ENCODE data around the gene SMIM35.
"Not testable (repeated sequence)": the region's sequence is repeated elsewhere in the genome, so short reads cannot be mapped to it uniquely, and the experiment has no call there.

SMIM35 gene

DNA sequence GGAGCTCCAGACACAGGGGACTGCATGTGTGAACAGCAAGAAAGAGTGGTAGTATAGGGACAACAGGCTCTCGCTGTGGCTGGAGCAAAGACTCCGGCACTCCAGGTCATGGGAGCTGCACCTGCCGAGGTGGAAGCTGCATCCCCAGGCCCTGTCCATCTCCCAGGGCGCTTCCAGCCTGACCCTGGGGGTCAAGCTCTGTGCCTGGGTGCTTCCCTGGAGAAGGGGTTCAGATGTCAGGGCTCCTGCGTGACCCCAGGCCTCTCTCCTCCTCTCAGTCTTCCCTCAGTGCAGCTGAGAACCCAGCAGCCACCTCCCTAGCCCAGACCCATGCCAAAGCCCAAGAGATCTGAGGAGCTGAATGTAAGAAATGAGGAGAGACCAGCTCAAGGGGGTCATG lies 6.5 kb downstream of the SMIM35 start:
- DNase-seq (ENCODE audit: low spot score): no peak

DNA sequence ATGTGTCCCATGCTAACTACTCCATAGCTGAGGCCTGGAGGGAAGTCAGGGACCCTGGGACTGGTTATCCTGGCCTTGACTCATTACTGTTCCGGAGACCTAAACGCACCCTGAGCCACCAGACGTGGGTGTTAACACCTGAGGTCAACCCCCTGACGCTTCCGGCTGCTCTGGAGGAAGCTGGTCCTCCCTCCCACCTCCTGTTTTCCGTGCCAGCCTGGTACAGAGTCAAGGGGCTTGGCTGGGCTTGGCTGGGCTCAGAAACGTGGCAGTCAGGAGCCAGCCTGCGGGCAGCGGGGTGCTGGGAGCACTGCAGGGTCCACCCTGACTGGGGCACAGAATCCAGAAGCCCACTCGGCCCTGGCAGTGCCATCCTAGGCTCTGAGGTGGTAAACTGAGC lies 7.3 kb downstream of the SMIM35 start:
- no peak for DNase-seq (ENCODE audit: low spot score)

DNA sequence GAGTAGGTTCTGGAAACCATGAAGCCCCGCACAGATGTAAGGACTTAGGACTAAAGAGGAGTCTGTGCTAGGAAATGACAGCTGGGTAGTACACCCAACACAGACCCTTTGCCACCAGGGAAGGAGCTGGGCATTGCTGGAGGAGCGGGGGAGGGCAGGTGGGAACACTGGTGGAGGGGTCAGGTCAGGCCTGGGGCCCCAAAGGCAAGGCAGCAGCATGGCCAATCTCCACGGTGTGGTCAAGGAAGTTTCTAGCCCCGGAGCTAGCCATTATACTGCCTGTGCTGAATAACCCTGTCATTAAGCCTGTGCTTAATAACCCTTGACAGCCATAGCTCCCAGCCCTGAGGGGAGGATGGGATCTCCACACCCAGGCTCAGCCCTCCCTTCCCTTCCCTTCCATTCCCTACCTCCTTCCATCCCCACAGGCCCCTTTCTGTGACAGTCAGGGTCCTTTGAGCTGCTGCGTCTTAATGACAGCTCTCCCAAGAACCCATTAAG lies 7.8 kb downstream of the SMIM35 start:
- no peak for DNase-seq (ENCODE audit: low spot score)

DNA sequence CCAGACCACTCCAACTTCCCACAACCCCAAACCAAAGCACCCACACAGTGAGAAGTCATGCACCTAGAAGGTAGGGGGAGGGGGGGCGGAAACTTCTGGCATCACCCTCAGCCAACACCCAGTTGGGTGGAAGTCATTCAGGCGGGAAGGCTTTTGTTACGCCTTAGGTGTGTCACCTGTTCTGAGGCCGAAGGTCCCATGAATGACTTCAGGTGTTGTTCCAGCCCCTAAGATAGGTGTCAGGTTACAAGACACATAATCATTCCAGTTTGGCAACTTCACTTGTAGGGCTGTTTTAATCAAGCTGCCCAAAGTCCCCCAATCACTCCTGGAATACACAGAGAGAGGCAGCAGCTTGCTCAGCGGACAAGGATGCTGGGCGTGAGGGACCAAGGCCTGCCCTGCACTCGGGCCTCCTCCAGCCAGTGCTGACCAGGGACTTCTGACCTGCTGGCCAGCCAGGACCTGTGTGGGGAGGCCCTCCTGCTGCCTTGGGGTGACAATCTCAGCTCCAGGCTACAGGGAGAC lies 9.9 kb downstream of the SMIM35 start, which contains the start of gene TMPRSS4:
TSS of gene TMPRSS4 (plus strand) at position 325 of the 528 bp plus-strand sequence. CDS start 225 bp downstream, outside the sequence.
- DNase-seq (ENCODE audit: low spot score): no peak

DNA sequence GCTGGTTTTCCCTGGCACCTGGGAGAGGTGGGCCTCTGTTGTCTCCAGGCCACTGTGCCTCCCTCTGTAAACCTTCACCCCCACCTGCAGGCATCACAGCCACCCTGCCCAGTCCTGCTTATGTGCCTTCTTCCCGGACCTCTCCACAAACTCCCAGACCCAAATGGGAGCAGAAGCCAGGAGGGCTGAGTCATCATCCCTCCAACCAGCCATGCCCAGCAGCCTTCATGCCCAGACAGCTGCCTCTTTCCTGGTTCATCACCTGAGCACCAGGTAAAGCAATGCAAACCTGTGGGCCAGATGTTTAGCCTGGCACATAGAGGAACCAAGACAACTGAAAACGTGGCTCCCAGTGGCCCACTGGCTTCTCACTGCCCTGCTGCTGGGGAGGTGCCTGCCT lies 12.0 kb downstream of the SMIM35 start:
- no peak for DNase-seq (ENCODE audit: low spot score)

DNA sequence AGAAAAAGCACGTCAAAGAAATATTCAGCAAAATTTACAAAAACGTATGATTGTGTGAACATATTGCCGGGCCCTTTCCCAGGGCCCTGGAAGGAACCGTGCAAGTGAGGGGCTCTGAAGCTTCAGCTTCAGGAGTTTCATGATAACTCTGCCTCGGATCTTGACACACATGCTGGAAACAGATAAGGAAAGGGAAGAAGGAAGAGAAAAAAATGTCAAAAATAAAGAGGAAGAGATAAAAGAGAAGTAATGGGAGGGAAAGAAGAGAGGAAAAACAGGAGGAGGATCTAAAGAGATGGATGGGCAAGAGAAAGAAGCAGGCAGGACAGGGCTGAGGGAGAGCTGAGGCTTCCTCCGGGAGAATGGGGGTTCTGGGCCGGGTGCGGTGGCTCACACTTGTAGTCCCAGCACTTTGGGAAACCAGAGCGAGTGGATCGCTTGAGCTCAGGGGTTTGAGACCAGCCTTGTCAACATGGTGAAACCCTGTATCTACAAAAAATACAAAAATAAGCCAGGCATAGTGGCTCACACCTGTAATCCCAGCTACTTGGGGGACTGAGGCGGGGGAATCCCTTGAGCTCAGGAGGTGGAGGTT lies 12.6 kb downstream of the SMIM35 start:
- DNase-seq (ENCODE audit: low spot score): no peak

DNA sequence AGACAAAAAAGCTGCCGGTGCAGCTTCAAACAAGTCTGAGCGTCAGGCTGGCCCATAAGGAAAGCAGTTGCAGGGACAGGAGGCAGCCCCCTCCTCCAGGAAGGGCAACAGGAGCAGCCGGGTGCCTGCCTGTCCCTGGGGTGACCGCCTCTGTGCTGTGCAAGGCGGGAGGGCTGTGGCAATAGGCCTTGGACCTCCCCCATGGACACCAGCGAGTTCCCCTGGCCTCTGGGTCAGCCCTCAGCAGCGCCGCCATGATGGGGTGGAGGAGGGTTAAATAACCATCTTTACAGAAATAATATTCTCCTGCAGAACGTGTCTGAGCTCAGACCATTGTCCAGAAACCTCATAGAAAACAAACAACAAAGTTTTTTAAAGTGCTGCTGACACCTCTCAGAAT lies 13.2 kb downstream of the SMIM35 start:
- DNase-seq (ENCODE audit: low spot score): no peak

DNA sequence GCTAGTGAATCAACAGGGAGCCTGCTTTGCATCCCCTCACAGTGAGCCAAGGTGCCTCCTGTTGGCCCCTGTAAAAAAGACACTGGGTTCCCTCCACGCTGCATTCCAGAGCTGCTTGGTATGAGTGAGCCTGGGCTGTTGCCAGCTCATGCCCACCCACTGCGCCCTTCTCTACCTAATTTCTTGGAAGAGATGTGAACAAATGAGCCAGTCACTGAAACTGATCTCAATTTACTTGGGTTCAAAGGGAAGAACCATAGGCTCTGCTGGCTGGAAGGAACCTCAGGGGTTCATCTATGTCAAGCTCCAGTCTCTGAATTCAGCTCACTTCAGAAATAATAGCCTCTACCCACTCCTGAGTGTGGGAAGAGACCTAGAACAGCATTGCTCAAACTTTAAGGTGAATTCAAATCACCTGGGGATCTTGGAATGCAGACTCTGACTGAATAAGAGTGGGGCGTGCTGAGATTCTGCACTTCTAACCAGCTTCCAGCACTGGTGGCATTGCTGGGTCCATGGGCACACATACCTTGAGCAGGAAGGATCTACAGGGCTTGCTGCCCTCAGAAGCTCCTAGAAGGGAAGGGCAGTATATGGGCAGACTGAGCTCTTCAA lies 15.2 kb downstream of the SMIM35 start:
- no peak for DNase-seq (ENCODE audit: low spot score)

DNA sequence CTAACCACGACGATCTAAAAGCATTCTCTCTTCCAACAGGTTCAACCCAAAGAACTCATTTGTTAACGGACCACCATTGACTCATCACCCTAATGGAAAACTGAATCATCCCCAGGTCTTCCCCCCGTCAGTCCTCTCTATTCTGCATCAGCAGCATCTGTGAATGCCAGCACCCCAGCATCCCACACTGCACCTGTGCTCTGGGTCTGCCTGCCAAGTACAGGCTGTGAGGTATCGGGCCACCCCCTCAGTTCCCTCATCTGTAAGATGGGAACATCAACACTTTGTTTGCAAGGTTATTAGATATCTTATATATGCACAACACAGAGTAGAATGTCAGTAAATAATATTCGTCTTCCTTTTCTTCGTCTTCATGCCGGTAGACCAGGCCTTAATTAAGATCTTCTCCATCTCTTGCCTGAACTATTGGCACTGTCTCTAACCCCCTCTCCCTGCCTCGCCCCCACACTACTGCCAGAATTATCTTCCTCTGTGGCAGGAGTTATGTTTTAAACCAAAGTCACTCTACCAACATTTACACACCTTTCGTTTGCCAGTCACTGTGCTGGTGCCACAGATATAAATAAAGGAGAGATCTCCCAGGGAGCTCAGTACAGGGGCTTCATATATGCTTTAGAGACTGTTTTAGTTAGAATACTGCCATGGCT lies 17.7 kb downstream of the SMIM35 start:
- no peak for DNase-seq (ENCODE audit: low spot score)

DNA sequence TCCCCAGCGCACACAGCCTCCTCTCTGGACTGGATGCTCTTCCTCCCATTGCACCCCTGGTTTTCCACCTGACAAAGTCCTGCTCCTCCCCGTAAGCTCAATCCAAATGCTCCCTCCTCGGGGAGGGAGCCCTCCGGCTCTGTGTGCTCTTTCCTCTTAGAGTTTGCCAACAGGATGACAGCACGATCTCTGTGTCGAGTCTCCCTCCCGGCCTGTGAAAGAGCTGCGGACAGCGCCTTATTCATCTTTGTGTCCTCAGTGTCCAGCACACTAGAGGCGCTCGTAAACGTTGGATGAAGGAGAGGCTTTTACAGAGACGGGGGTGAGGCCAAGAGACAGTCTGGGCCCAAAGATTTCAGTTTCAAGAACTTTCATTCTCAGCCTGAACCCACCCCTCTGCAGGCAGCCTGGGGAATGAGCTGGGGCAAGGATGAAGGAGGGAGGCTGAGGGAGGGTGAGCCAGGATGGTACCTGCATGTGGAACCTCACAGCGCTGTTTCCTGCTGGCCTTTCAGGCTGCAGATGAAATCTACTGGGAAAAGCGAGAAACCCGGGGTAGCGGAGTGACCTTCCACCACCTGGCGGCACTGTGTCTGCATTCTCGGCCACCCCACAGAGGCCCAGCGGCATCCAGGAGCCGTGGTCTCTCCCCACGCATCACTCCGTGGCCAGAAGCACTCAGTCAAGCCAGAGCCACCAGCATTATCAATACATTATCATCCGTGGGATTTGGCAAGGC lies 18.4 kb downstream of the SMIM35 start:
- DNase-seq (ENCODE audit: low spot score): no peak

DNA sequence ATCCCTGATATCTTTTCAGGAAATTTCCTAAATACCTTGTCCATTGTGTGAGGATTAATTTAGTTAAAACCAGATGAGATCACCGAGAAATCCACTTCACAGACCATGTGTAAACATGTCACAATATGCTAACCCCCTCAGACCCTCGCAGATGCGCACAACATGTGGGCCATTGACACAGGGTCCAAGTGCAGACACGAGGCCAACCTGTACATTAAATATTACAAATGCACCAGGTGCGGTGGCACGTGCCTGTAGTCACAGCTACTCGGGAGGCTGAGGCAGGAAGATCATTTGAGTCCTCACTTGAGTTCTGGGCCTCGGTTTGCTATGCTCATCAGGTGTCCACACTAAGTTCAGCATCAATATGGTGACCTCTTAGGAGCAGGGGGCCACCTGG lies 19.8 kb downstream of the SMIM35 start:
- DNase-seq (ENCODE audit: low spot score): no peak

DNA sequence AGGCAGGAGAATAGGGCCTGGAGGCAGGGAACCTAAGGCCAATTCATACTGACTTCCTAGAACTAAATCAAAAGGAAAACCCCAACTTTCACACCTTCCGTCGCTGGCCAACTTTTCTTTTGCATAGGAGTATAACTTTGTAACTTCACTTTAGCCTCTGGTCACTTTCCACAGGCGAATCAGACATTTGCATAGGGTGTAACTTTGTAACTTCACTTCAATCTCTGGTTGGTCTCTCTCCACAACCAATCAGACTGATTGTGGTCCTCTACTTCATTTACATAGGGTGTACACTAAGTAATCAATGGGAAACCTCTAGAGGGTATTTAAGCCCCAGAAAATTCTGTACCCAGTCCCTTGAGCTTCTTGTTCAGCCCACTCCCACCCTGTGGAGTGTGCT lies 21.4 kb downstream of the SMIM35 start:
- DNase-seq (ENCODE audit: low spot score): no peak

DNA sequence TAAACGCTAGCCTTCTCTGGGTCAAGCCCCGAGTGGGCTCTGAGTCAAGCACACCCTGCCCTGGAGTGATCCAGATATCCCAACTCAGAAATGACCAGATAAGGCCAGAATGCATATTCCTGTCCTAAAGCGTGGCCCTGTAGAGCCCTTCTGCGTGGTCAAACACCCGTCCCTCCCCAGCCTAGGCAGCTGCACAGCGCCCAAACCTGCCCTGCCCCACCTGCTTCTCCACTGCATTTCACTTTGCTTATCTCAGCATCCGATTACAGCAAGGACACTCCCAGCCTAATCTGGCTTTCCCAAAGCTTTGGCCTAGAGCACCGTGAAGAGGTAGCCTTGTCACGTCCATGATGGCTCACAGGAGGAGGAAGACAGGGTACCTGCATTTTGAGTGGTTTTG lies 21.8 kb downstream of the SMIM35 start:
- DNase-seq (ENCODE audit: low spot score): no peak

DNA sequence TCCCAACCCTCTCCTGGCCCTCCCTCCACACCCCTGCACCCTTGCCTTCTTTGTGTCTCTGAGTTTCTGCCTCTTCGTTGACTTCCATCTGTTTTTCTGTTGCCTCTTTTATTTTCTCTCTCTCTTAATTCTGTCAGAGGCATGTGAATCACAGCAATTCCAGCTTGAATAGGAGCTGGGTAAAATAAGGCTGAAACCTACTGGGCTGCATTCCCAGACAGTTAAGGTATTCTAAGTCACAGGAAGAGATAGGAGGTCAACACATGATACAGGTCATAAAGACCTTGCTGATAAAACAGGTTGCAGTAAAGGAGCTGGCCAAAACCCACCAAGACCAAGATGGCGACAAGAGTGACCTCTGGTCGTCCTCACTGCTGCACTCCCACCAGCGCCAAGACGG lies 24.1 kb downstream of the SMIM35 start:
- DNase-seq (ENCODE audit: low spot score): not testable (repeated sequence)

DNA sequence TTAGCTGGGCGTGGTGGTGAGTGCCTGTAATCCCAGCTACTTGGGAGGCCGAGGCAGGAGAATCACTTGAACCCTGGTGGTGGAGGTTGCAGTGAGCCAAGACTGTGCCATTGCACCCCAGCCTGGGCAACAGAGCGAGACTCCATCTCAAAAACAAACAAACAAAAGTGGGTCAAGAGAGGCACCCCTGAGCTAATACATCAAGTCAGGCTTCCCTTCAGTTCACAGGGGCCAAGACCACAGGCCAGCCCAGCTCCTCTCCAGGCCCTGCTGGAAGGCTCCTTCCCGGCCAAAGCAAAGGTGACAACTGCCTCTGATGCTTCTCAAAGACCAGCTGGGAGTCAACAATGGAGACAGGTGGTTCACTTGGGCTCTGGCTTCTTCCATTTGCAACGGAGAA lies 24.6 kb downstream of the SMIM35 start:
- DNase-seq (ENCODE audit: low spot score): not testable (repeated sequence)

DNA sequence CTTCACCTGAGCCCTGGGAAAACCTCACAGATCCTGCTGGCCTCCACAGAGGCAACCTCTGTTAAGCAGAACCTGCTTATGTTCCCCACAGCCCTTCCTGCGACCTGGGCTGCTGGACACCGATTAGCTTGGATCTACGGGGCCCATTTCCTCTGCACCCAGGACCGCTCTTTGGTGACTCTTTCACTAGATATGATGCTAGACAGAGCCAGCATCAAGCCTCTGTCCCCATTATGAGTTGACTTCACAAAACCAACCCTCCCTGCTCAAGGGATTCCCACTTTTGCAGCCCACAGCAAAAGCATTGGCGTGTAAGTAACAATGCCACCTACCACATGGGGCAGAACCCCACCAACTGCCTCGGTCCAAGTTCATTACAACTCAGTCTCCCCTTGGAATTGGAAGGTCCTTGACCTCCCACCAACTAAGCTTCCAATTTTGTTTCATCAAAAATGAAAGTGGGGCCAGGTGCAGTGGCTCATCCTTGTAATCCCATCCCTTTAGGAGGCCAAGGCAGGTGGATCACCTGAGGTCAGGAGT lies 25.1 kb downstream of the SMIM35 start:
- no peak for DNase-seq (ENCODE audit: low spot score)

DNA sequence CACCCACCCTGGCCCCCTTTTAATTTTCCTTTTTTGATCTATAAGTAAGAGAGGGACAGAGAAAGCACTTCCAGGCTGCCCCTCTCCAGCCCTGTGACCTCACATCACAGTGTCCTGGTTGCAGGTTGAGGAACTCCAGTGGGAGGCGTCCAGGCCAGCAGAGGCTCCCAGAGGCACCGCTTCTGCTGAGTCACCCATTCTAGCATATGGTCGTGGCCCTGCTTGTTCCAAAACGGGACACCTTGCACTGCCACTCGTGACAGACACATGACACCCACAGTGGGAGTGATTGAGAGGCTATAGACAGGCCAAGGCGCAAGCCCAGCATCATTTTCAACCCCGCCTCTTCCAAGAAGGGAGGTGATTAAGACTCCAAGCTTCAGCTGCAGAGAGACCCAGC lies 25.9 kb downstream of the SMIM35 start:
- DNase-seq (ENCODE audit: low spot score): no peak

DNA sequence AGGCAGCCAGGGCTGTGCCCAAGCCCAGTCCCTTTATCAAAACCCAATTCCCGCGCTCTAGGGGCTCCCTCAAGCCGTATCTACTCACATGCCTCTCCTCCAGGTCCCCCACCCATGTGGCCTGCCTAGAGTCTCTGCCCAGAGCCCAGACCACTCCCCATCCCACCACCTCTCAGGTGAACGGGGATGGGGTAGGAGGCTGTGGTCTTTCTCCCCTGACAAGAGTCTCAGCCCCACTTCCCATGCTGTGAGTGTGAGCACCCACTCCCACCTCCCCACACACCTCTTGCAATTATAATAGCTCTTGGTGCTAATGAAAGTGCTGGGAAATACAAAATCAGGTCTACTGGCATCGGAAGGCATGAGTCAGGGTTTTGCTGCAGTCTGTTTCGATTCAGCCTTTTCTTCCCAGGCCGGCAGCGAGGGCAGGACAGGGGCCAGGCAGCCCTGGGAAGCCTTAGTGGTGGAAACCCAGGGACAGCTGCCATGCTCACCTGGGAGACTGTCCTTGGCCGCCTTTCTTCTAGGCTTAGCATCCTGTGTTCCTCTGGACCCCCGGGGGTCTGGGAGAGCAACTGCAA lies 26.6 kb downstream of the SMIM35 start:
- no peak for DNase-seq (ENCODE audit: low spot score)

DNA sequence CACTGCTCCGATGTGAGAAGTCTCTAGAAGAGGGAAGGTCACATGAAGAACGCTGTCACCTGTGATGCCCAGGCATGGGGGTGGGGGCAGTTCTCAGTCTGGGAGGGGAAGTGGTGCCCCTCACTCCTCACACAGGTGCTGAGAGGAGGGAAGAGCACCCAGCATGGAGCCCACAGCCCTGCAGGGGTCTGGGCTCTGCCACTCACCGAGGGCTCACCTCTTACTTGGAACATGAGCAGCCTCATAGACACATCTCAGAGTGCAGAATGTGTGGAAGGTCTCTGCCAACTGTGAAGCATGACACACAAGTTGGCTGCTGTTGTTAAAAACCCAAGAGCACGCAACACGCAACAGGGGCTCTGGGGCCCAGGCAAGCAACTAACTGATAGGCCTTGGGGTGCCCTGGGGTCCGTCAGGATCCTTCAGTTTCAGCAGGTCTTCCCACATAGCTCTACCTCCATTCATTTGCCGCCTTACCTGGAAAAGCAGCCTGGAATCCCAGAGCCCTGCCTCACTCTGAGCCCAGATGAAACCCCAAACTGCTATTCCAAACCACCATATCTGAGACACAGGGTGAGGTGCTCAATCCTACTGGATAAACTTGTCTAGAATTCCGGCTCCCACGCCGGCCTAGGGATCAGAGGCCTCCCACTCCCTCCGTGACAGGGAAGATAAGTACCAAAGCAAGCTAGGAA lies 27.4 kb downstream of the SMIM35 start:
- DNase-seq (ENCODE audit: low spot score): no peak

DNA sequence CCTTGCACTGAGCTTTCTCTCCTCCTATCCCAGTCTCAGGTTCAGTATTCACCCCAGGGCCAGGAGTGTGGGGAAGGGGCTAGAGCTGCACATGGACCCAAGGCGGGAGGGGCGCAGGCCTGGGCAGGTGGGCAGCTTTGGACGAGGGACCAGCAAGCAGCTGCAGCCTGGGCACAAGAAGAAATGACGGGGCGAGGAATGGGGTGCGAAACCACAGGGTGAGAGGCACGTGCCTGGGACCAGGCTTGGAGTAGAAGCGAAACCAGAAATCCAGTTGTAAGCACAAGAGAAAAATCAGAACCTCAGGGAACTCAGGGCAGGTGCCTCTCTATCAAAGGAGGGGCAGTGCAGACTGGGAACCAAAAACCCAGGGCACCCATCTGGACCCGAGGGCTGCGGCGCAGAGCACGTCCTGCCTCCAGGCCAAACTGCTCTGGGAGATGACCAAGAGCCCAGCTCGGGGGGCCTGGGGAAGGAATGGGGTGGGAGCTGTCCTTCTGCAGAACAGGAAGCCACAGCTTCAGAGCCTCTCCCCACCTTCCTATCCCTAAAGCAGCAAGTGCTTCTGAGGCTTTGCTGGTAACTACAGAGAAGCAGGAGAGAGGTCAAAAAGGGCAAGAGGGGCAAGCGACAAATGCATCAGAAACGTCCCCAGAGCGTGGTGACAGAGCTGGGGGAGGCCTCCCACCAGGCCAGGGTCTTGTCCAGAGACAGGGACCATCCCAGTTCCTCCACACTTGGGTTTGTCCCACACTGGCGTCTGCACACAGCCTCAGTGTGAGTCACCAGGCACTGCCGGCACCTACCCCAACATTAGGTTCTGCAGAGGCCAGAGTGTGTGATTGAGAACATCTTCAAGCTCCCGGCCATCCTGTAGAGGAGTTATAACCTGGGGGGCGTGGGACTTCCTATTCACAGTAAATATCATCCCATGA lies 28.2 kb downstream of the SMIM35 start:
- no peak for DNase-seq (ENCODE audit: low spot score)

Measured in hematopoietic multipotent progenitor cell treated with erythropoietin and hydrocortisone succinate and interleukin-3 and kit ligand, for 15 days (in vitro differentiated cells).